A172 (cell line): ENCODE results near the gene KCND2. TPM values are rescaled to one million over a fixed set of nuclear protein-coding genes. Genes with fewer than 3 reads are reported as not detected.

ENCODE experiments used
- DNase-seq: peaks from one replicate; pipeline ENCODE4 v3.0.0-alpha.2; 2015; ENCODE audit warnings: low spot score
- total RNA-seq: library from RNA; depleted of rRNA; stranded (reverse); fragments of >200 nt; shearing (Covaris generic); gene quantifications from 2 replicates; pipeline ENCODE4 v1.2.3, GENCODE V29; 2014

The KCND2 gene
- total RNA-seq, 1 experiment from 2014 or later, result 0.02 TPM

- DNase-seq, result no peak
Measured at GRCh38 chr7:120412139-120413050, 139.4 kb downstream of the KCND2 start.

- DNase-seq, result no peak
Measured at GRCh38 chr7:120413164-120413563, 140.2 kb downstream of the KCND2 start.

- DNase-seq, result no peak
Measured at GRCh38 chr7:120417244-120417979, 144.4 kb downstream of the KCND2 start.

- DNase-seq, result no peak
Measured at GRCh38 chr7:120421151-120421651, 148.2 kb downstream of the KCND2 start.

GRCh38 chr7:120431016-120431415, 158.0 kb downstream of the KCND2 start:
- DNase-seq, result no peak

GRCh38 chr7:120436487-120437060, 163.6 kb downstream of the KCND2 start:
- DNase-seq, result no peak

- DNase-seq, result no peak
Measured at GRCh38 chr7:120441850-120442249, 168.9 kb downstream of the KCND2 start.

- DNase-seq, result no peak
Measured at GRCh38 chr7:120442838-120443237, 169.9 kb downstream of the KCND2 start.

GRCh38 chr7:120444650-120445049, 171.7 kb downstream of the KCND2 start:
- DNase-seq, result no peak

GRCh38 chr7:120445276-120445675, 172.3 kb downstream of the KCND2 start:
- DNase-seq, result no peak

- no peak for DNase-seq
Measured at GRCh38 chr7:120452665-120453064, 179.7 kb downstream of the KCND2 start.

- no peak for DNase-seq
Measured at GRCh38 chr7:120456699-120457098, 183.7 kb downstream of the KCND2 start.

GRCh38 chr7:120460949-120461348, 188.0 kb downstream of the KCND2 start:
- no peak for DNase-seq

- no peak for DNase-seq
Measured at GRCh38 chr7:120462991-120463390, 190.0 kb downstream of the KCND2 start.

- no peak for DNase-seq
Measured at GRCh38 chr7:120464104-120464503, 191.1 kb downstream of the KCND2 start.

- DNase-seq, result no peak
Measured at GRCh38 chr7:120467676-120468075, 194.7 kb downstream of the KCND2 start.

- DNase-seq, result no peak
Measured at GRCh38 chr7:120468611-120469010, 195.6 kb downstream of the KCND2 start.

- DNase-seq, result no peak
Measured at GRCh38 chr7:120472892-120473291, 199.9 kb downstream of the KCND2 start.

GRCh38 chr7:120473352-120473751, 200.4 kb downstream of the KCND2 start:
- DNase-seq, result no peak

GRCh38 chr7:120475994-120476393, 203.0 kb downstream of the KCND2 start:
- DNase-seq, result no peak

GRCh38 chr7:120480472-120480871, 207.5 kb downstream of the KCND2 start:
- DNase-seq, result no peak

- no peak for DNase-seq
Measured at GRCh38 chr7:120480930-120481329, 208.0 kb downstream of the KCND2 start.
